GM18499 (cell line): ENCODE measurements around the gene COL18A1.

ENCODE experiments used
- ATAC-seq: cut with Tn5 transposase; IDR thresholded peaks from one replicate; pipeline ENCODE4 v1.9.1; 2021; ENCODE audit warnings: moderate number of reproducible peaks; ENCODE audit not compliant: insufficient read depth, unreplicated experiment

COL18A1 gene

DNA sequence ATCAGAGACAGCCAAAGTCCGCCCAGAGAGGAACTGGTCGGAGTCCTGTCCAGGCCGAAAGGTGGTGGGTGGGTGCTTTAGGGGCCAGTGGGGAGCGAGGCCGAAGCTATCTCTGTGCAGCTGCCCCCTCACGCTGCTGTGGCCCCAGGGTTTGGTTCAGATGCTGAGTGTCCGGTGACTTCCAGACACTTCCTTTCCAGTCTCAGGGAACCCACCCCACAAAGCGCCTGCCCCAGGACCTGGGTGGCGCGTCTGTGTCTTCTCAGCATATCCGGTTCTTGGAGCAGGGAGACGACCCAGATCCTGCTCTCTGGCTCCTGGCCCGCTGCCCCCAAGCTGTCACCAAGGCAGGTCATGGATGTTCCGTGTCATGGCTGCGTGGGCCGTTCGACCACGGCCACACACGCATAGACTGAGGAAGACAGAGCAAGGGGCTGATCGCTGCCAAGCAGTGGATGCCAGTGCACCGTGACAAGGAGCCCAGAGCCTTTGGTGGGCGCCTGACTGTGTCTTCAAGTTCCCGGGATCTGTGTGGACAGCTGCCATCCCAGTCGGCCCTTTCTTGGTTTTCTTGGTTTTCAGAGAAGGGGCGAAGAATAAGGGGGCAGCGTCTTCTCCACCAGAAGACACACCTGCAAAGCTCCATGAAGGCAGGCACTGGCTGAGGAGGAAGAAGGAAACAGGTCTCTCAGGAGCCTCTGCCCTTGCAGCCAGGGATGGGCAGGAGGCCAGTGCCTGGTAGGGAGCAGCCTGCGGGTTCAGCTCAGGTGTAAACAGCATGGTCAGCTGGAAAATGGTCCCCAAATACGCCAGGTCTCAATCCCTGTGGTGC, 22.9 kb upstream of the COL18A1 start:
- ATAC-seq = no peak

DNA sequence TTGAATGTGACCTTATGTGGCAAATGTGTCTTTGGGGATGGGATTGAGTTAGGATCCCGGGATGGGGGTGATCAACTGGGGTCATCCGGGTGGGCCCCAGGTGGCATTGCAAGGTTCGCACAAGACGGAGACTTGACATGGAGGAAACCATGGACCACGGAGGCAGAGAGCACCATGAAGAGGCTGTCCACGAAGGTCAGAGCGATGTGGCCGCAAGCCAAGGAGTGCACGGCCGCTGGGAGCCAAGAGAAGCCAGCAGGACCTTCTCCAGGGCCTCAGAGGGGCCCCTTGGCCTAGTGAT, 22.3 kb upstream of the COL18A1 start:
- ATAC-seq = no peak

- no peak for ATAC-seq
Observed at GRCh38 chr21:45383111-45383614, 21.8 kb upstream of the COL18A1 start.

- ATAC-seq = no peak
Observed at GRCh38 chr21:45383615-45384201, 21.3 kb upstream of the COL18A1 start.

GRCh38 chr21:45384656-45385548, 20.1 kb upstream of the COL18A1 start:
- ATAC-seq = no peak

GRCh38 chr21:45385549-45386050, 19.4 kb upstream of the COL18A1 start:
- ATAC-seq = no peak

DNA sequence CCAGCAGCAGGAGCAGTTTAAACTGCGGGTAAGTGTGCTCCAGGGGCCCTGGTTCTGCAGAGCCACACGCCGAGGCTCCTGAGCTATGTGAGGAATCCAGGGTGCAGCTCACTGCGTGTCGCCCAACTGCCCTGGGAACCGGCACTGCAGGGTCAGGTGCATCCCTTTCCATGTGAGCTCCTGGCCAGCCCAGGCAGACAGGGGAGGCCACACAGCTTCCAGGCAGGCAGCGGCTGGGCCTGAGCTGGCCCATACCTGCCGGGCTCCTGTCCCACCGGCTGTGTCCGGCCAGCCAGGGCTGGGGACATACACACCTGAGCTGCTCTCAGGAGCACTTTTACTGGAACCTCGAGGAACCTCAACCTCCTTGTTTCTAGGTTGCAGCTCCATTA, 18.6 kb upstream of the COL18A1 start:
- ATAC-seq = no peak

GRCh38 chr21:45386728-45387371, 18.1 kb upstream of the COL18A1 start:
- ATAC-seq = no peak

DNA sequence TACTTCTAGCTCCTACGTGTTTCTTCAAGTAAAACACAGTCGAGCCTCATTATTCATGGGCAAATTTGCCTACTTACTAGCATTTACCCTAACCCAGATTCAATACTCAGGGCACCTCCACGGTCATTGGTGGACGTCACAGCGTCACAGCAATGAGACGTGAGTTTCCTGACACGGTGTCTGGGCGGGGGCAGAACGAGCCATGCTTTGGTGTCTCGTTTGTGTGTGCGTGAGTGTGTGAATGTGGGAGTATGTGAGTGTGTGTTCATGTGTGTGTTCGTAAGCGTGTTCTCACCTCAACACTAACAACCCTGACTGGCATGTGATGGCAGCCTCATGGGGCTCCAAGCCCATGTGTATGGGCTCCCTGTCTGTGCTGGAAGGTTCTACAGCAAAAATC, 17.5 kb upstream of the COL18A1 start:
- ATAC-seq = no peak

- ATAC-seq = no peak
Observed at GRCh38 chr21:45388011-45388521, 16.9 kb upstream of the COL18A1 start.

DNA sequence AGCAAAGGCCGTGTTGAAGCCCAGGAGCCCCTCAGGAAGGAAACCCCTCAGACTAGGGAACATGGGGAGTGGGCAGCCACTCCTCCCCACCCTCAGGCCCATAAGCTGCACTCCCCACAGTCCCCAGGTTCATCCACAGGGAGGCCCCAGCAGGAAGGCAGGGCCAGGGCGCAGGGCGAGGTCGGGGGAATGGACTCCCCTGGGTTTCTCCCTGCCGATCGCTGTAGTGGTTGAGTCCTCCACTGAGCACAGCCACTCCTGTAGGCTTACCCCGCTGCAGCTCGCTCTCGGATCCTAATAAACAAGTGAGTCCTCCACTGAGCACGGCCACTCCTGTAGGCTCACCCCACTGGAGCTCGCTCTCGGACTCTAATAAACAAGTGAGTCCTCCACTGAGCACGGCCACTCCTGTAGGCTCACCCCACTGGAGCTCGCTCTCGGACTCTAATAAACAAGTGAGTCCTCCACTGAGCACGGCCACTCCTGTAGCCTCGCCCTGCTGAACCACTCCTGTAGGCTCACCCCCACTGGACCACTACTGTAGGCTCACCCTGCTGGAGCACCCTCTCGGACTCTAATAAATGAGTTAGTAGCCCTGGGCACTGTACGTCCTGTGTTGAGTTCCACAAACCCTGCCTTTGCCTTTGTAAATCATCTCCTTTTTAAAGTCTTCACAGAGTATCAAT, 16.2 kb upstream of the COL18A1 start:
- ATAC-seq = no peak

- ATAC-seq = no peak
Observed at GRCh38 chr21:45390121-45390751, 14.7 kb upstream of the COL18A1 start.

GRCh38 chr21:45390831-45391742, 13.9 kb upstream of the COL18A1 start:
- ATAC-seq = no peak

DNA sequence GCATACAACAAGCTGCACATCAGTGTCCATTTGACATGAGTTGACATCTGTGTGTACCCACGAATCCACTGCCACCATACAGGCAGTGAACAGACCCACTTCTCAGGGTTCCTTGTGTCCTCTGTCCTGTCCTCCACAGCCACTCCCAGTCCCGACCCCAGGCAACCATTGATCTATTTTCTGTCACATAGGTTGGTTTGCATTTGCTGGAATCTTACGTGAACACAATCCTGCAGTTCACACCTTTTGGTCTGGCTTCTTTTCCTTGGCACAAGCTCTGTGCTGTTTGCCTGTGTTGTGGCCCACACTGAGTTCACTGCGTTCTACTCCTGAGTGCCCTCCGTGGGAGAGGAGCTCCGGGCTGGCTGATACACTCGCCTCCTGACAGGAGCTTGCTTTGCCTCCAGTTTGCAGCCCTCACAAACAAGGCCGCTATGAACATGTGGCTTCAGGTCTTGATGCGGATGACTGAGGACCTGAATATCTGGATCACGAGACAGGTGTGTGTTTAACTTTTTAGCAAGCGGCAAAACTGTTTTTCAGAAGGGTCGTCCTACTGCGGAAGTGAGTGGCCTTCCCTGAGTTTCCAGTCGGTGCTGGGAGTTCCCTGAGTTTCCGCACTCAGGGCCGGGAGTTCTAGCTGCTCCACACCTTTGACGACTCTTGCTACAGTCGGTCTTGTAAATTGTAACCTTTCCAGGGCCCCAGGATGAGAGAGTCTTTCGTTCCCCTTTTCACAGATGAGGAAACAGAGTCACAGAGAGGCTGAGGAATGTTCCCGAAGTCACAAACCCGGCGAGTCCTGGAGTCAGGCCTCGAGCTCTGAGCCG, 13.0 kb upstream of the COL18A1 start:
- ATAC-seq = no peak

DNA sequence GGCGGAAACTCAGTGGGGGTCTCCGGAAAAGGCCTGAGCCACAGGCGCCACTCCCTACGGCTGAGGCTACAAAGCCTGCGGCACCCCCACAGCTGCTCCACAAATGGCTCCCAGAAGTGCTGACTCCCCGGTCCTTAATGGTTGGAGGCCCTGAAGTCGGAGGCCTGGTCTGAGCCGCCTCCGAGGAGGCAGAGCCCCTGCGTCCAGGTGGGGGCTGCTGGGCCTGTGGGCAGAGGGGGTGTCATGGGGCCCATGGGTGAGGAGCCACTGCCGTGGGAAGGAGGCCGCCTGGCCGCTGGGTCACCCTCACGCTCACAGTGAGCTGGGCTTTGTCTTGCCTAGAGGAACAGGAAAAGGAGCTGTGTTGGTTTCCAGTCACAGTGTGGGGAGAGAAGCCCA, 12.4 kb upstream of the COL18A1 start:
- no peak for ATAC-seq

DNA sequence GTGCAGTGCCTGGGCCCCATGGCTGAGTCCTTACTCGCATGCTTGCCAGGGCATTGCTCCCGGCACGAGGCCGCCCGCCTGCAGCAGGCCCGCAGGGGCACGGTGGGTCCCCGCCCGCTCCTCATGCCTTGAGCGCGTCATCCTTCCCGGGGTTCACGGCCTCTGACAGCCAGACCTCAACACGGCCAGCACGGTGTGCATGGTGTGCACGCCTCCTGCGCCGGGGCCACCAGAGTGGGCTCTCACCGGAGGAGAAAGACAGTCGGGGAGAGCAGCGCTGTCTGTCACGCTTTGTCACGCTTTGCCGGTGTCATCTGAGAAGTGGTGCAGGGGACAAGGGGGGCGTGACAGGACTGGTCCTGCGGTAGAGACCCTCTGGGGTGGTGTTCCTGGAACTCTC, 11.9 kb upstream of the COL18A1 start:
- ATAC-seq = no peak
